ENCODE data around the gene SLIT3.

Gene SLIT3

DNA sequence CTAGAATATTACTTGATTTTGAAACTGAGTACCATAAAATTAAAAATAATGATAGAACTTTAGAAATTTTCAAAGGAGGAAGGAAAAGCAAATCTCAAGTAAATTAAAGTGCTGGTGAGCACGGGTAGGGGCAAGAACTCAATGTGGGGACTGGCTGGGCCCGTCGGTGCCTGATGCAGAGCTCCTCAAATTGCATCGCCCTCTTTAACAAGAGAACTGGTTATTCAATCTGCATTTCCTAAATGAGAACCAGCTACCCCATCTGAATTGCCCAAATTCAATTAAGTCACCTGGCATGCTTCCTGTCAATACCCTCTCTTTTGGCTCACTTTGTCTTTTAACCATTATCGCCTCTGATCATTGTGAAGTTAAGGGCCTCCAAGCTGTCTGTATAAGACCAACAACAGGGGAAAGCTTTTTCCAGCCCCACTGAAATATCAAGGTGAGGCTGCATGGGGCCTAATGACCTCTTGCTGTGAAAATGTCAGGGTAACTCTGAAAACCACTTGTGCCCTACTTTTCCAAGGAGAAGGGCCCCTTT, 316.7 kb downstream of the SLIT3 start:
- Histone ChIP-seq H3K4me3 (replicated peaks; ENCODE audit: low read depth, low read length) (no peak overlapping the region), H3K36me3 (ENCODE audit: control insufficient read depth, insufficient read depth, low read length) (no peaks in the 10 kb centered on the region), H3K27me3 (replicated peaks; ENCODE audit: control insufficient read depth, insufficient read depth, low read length) (peaks cover 1% of the 10 kb centered on the region)
- no peak for DNase-seq (ENCODE audit: extremely low read depth, insufficient read length)
- TF ChIP-seq, protein P1, sequence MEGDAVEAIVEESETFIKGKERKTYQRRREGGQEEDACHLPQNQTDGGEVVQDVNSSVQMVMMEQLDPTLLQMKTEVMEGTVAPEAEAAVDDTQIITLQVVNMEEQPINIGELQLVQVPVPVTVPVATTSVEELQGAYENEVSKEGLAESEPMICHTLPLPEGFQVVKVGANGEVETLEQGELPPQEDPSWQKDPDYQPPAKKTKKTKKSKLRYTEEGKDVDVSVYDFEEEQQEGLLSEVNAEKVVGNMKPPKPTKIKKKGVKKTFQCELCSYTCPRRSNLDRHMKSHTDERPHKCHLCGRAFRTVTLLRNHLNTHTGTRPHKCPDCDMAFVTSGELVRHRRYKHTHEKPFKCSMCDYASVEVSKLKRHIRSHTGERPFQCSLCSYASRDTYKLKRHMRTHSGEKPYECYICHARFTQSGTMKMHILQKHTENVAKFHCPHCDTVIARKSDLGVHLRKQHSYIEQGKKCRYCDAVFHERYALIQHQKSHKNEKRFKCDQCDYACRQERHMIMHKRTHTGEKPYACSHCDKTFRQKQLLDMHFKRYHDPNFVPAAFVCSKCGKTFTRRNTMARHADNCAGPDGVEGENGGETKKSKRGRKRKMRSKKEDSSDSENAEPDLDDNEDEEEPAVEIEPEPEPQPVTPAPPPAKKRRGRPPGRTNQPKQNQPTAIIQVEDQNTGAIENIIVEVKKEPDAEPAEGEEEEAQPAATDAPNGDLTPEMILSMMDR (IDR thresholded peaks at IDR 0.05; ENCODE audit: insufficient read depth, low read length, poor library complexity, severe bottlenecking) = no peak

GRCh38 chr5:168979135-168979534, 321.8 kb downstream of the SLIT3 start:
- H3K27me3 ChIP-seq (replicated peaks; ENCODE audit: control insufficient read depth, insufficient read depth, low read length) = no peaks in the 10 kb centered on the region; the same call in 1 of the 2 replicates
- H3K4me3 ChIP-seq (replicated peaks; ENCODE audit: low read depth, low read length) = no peak overlapping the region
- TF ChIP-seq, protein P1 (IDR thresholded peaks at IDR 0.05; ENCODE audit: insufficient read depth, low read length, poor library complexity, severe bottlenecking) = no peak
- no peak for DNase-seq (ENCODE audit: extremely low read depth, insufficient read length)
- H3K36me3 ChIP-seq (ENCODE audit: control insufficient read depth, insufficient read depth, low read length) = no peaks in the 10 kb centered on the region

- H3K27me3 ChIP-seq (replicated peaks; ENCODE audit: control insufficient read depth, insufficient read depth, low read length) = no peaks in the 10 kb centered on the region; the same call in 1 of the 2 replicates
- TF ChIP-seq, protein P1 (IDR thresholded peaks at IDR 0.05; ENCODE audit: insufficient read depth, low read length, poor library complexity, severe bottlenecking) = no peak
- no peak overlapping the region for H3K4me3 ChIP-seq (replicated peaks; ENCODE audit: low read depth, low read length)
- H3K36me3 ChIP-seq (ENCODE audit: control insufficient read depth, insufficient read depth, low read length) = no peaks in the 10 kb centered on the region
- DNase-seq (ENCODE audit: extremely low read depth, insufficient read length) = no peak
Measured at GRCh38 chr5:168978500-168978899, 322.4 kb downstream of the SLIT3 start.

DNA sequence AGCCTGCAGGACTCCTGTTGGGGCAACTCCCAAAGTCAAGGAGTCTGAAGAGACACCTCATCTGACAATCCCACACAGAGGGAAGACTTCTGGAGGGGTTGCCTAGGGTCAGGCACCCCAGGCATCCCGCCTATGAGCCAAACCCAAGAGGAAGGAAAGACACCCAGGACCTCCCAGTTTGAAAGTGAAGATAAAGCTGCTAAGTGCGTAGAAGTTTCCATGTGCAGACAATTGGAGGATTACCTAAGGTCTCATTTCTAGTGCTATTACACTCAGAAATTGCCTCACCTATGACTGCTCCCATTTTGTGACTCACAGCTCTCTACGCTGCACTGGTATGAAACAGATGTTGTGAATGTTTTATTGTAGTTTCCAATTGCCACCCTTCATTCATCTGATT, 322.9 kb downstream of the SLIT3 start:
- Histone ChIP-seq H3K27me3 (replicated peaks; ENCODE audit: control insufficient read depth, insufficient read depth, low read length) (no peaks in the 10 kb centered on the region; the same call in 1 of the 2 replicates), H3K4me3 (replicated peaks; ENCODE audit: low read depth, low read length) (no peak overlapping the region), H3K36me3 (ENCODE audit: control insufficient read depth, insufficient read depth, low read length) (no peaks in the 10 kb centered on the region)
- TF ChIP-seq, protein P1 (IDR thresholded peaks at IDR 0.05; ENCODE audit: insufficient read depth, low read length, poor library complexity, severe bottlenecking) = no peak
- DNase-seq (ENCODE audit: extremely low read depth, insufficient read length) = no peak

GRCh38 chr5:168976311-168976970, 324.5 kb downstream of the SLIT3 start:
- Histone ChIP-seq H3K36me3 (ENCODE audit: control insufficient read depth, insufficient read depth, low read length) (no peaks in the 10 kb centered on the region), H3K27me3 (replicated peaks; ENCODE audit: control insufficient read depth, insufficient read depth, low read length) (no peaks in the 10 kb centered on the region; the same call in none of the 2 replicates), H3K4me3 (replicated peaks; ENCODE audit: low read depth, low read length) (no peak overlapping the region)
- no peak for DNase-seq (ENCODE audit: extremely low read depth, insufficient read length)
- TF ChIP-seq, protein P1 (IDR thresholded peaks at IDR 0.05; ENCODE audit: insufficient read depth, low read length, poor library complexity, severe bottlenecking) = no peak

Measured in GM06990 (cell line).